ENCODE measurements around the gene OR14C36. TPM values are rescaled to one million over a fixed set of nuclear protein-coding genes. Genes with fewer than 3 reads are reported as not detected.

The OR14C36 gene
- total RNA-seq, 1 donor from 2014 or later = not detected

DNA sequence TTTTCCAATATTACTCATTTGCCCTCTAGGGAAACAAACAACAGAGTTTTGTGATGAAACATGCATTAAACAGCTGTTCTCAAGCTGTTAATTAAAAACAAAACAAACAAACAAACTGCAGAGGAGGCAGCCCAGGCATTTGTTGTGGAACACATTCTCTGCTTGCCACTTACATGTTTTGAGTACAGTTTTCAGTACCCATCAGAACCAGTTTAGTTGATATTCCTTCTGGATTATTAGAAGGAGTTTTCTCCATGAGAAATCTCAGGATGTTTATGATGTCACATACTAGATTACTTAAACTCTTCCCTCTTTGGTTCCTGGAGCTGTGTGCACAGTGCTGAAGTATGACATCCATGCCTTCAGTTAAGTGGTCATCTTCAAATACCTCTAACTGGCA, 26.9 kb downstream of the OR14C36 start, which contains the start of gene OR2T6:
Gene OR2T6 (plus strand): TSS at position 301 of the 400 bp plus-strand sequence. CDS start 11,863 bp downstream, outside the sequence.
- no peak for DNase-seq (ENCODE audit: low read depth)
- Histone ChIP-seq H3K27me3 (ENCODE audit: control insufficient read depth, insufficient read depth, low read length) (no peaks in the 10 kb centered on the region), H3K36me3 (ENCODE audit: control insufficient read depth, insufficient read depth, low read length) (no peaks in the 10 kb centered on the region), H3K4me3 (ENCODE audit: low read depth, low read length) (no peak within 1 kb of the TSS)
- TF ChIP-seq, protein P1, sequence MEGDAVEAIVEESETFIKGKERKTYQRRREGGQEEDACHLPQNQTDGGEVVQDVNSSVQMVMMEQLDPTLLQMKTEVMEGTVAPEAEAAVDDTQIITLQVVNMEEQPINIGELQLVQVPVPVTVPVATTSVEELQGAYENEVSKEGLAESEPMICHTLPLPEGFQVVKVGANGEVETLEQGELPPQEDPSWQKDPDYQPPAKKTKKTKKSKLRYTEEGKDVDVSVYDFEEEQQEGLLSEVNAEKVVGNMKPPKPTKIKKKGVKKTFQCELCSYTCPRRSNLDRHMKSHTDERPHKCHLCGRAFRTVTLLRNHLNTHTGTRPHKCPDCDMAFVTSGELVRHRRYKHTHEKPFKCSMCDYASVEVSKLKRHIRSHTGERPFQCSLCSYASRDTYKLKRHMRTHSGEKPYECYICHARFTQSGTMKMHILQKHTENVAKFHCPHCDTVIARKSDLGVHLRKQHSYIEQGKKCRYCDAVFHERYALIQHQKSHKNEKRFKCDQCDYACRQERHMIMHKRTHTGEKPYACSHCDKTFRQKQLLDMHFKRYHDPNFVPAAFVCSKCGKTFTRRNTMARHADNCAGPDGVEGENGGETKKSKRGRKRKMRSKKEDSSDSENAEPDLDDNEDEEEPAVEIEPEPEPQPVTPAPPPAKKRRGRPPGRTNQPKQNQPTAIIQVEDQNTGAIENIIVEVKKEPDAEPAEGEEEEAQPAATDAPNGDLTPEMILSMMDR (IDR thresholded peaks at IDR 0.05; ENCODE audit: insufficient read depth, low read length, poor library complexity, severe bottlenecking) = no peak

DNA sequence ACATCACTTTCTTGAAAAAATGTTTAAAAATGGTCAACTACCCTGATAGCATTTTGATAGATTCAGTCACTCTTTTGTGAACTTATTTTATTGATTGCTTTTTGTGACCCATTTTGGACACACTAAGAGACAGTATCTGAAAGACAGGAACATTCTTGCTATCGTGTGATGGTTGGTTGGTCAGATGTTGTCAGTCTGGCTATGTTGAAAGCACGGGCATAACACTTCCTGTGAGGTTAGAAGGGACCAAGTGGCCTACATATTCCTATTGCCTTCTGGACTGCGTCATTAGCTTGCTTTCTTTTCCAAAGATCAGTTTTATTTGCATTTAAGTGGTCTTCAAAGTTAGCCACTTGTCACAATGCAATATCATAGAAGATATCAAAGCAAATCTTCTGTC, 28.3 kb downstream of the OR14C36 start:
- DNase-seq (ENCODE audit: low read depth) = no peak
- Histone ChIP-seq H3K4me3 (ENCODE audit: low read depth, low read length) (no peak overlapping the region), H3K27me3 (ENCODE audit: control insufficient read depth, insufficient read depth, low read length) (no peaks in the 10 kb centered on the region), H3K36me3 (ENCODE audit: control insufficient read depth, insufficient read depth, low read length) (no peaks in the 10 kb centered on the region)
- TF ChIP-seq, protein P1 (IDR thresholded peaks at IDR 0.05; ENCODE audit: insufficient read depth, low read length, poor library complexity, severe bottlenecking) = no peak

DNA sequence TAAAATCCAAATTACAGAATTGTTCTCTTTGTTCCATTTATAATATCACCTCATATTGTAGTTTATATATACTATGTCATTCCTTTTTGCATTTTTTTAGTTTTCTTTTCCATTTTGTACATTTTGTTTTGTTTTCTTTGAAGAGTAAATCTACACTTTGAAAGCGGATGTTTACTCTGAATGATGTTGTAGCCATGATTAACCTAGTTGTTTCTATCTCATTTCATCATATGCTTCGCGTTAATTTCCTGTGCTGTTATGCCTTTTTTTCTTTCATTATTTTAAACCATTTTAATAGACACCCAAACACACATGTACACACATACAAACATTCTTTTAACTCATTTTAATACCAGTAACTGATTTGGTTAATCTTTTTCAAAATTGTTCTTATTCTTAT, 32.3 kb downstream of the OR14C36 start:
- DNase-seq (ENCODE audit: low read depth) = no peak
- TF ChIP-seq, protein P1 (IDR thresholded peaks at IDR 0.05; ENCODE audit: insufficient read depth, low read length, poor library complexity, severe bottlenecking) = no peak
- Histone ChIP-seq H3K36me3 (ENCODE audit: control insufficient read depth, insufficient read depth, low read length) (no peaks in the 10 kb centered on the region), H3K27me3 (ENCODE audit: control insufficient read depth, insufficient read depth, low read length) (no peaks in the 10 kb centered on the region), H3K4me3 (ENCODE audit: low read depth, low read length) (no peak overlapping the region)

DNA sequence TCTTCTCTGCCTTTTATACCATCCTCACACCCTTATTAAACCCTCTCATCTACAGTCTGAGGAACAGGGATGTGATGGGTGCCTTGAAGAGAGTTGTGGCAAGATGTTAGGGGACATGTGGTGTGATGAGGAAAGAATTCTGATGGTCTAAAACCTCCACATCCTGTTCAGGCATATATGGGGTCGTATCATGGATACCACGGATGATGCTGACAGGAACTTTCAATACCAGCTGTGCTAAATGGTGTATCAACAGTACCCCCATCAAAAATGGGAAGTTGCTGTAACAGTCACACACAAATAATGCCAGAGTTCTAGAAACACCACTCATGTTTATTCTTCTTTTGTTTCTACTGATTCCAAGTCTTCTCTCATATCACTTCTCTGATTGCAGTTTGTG, 39.9 kb downstream of the OR14C36 start:
- Histone ChIP-seq H3K4me3 (ENCODE audit: low read depth, low read length) (no peak overlapping the region), H3K36me3 (ENCODE audit: control insufficient read depth, insufficient read depth, low read length) (no peaks in the 10 kb centered on the region), H3K27me3 (ENCODE audit: control insufficient read depth, insufficient read depth, low read length) (no peaks in the 10 kb centered on the region)
- TF ChIP-seq, protein P1 (IDR thresholded peaks at IDR 0.05; ENCODE audit: insufficient read depth, low read length, poor library complexity, severe bottlenecking) = no peak
- no peak for DNase-seq (ENCODE audit: low read depth)

DNA sequence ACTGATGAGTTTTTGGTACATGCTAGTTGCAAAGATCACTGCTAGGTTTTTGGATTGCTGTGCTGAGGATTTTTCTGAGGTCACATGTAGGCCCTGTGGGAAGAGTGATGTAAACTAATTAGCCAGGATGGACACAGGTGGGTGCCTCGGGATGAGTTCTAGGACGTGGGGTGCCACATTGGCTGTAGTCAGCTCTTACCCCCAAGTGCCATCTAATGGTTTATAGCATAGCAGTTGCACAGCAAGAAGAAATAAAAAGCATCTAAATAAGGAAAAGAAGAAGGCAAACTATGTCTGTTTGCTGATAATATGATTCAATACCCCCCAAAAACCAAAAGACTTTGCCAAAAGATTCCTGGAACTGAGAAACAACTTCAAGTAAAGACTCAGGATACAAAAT, 44.5 kb downstream of the OR14C36 start:
- DNase-seq (ENCODE audit: low read depth) = no peak
- Histone ChIP-seq H3K36me3 (ENCODE audit: control insufficient read depth, insufficient read depth, low read length) (no peaks in the 10 kb centered on the region), H3K4me3 (ENCODE audit: low read depth, low read length) (no peak overlapping the region), H3K27me3 (ENCODE audit: control insufficient read depth, insufficient read depth, low read length) (no peaks in the 10 kb centered on the region)
- TF ChIP-seq, protein P1 (IDR thresholded peaks at IDR 0.05; ENCODE audit: insufficient read depth, low read length, poor library complexity, severe bottlenecking) = no peak

Other genes starting within 250 kb of the OR14C36 start
- gene OR2M5, start 203.6 kb upstream of the OR14C36 start, total RNA-seq = not detected in 2 replicates
- not detected in 2 replicates for gene OR2M2, start 174.0 kb upstream of the OR14C36 start, total RNA-seq
- gene OR2M3, start 151.5 kb upstream of the OR14C36 start, total RNA-seq = not detected in 2 replicates
- not detected in 2 replicates for gene OR2M4, start 117.4 kb upstream of the OR14C36 start, total RNA-seq
- gene OR2T33, start 70.8 kb upstream of the OR14C36 start, total RNA-seq = not detected in 2 replicates
- gene OR2T12, start 45.4 kb upstream of the OR14C36 start, total RNA-seq = not detected in 2 replicates
- not detected in 2 replicates for gene OR2M7, start 24.2 kb upstream of the OR14C36 start, total RNA-seq
- not detected in 2 replicates for gene OR2T4, start 12.9 kb downstream of the OR14C36 start, total RNA-seq
- gene OR2T6, start 27.0 kb downstream of the OR14C36 start, total RNA-seq = not detected in 2 replicates
- not detected in 2 replicates for gene OR2T1, start 54.3 kb downstream of the OR14C36 start, total RNA-seq
- not detected in 2 replicates for gene OR2T2, start 96.9 kb downstream of the OR14C36 start, total RNA-seq
- gene OR2T3, start 124.6 kb downstream of the OR14C36 start, total RNA-seq = not detected in 2 replicates
- gene OR2T5, start 139.8 kb downstream of the OR14C36 start, total RNA-seq = not detected in 2 replicates
- gene OR2G6, start 159.3 kb downstream of the OR14C36 start, total RNA-seq = not detected in 2 replicates
- gene OR2T29, start 214.0 kb downstream of the OR14C36 start, total RNA-seq = not detected in 2 replicates
- not detected in 2 replicates for gene OR2T34, start 226.0 kb downstream of the OR14C36 start, total RNA-seq
- not detected in 2 replicates for gene OR2T10, start 248.9 kb downstream of the OR14C36 start, total RNA-seq

All from kidney epithelial cell (primary cell).